ENCODE results near the gene GET3.

The GET3 gene

GRCh38 chr19:12764698-12765097, 27.4 kb downstream of the GET3 start:
- Histone ChIP-seq H3K9me3 (ENCODE audit: control insufficient read depth in 5 of 5, low read length in 5 of 5) (no peaks in the 10 kb centered on the region), H3K27ac (ENCODE audit: low read depth, low read length) (peak overlapping the region; percentile 60), H3K36me3 (ENCODE audit: control insufficient read depth in 5 of 5, insufficient read depth in 5 of 5, low read length in 5 of 5) (peaks cover 0 to 32% (median 24%) of the 10 kb centered on the region in 5 donors), H3K27me3 (ENCODE audit: control insufficient read depth in 5 of 5, insufficient read depth in 4 of 5, low read length in 5 of 5) (no peaks in the 10 kb centered on the region), H3K9ac (ENCODE audit: low read length in 5 of 5) (peak overlapping the region in 2 of 5 donors; percentile 66 to 72), H3K4me1 (ENCODE audit: control insufficient read depth in 5 of 5, insufficient read depth in 5 of 5, low read length in 5 of 5) (peaks cover 0 to 50% (median 37%) of the 10 kb centered on the region in 5 donors), H3K4me3 (ENCODE audit: low read depth in 1 of 5, low read length in 5 of 5) (peak overlapping the region in 3 of 5 donors; percentile 6 to 68 (median 63))

- Histone ChIP-seq H3K27ac (ENCODE audit: low read depth, low read length) (peak overlapping the region; percentile 60), H3K27me3 (ENCODE audit: control insufficient read depth in 5 of 5, insufficient read depth in 4 of 5, low read length in 5 of 5) (no peaks in the 10 kb centered on the region), H3K4me1 (ENCODE audit: control insufficient read depth in 5 of 5, insufficient read depth in 5 of 5, low read length in 5 of 5) (peaks cover 0 to 61% (median 47%) of the 10 kb centered on the region in 5 donors), H3K9ac (ENCODE audit: low read length in 5 of 5) (peak overlapping the region in 2 of 5 donors; percentile 67 to 72), H3K9me3 (ENCODE audit: control insufficient read depth in 5 of 5, low read length in 5 of 5) (no peaks in the 10 kb centered on the region), H3K4me3 (ENCODE audit: low read depth in 1 of 5, low read length in 5 of 5) (peak overlapping the region; percentile 29 to 73 (median 68)), H3K36me3 (ENCODE audit: control insufficient read depth in 5 of 5, insufficient read depth in 5 of 5, low read length in 5 of 5) (peaks cover 0 to 46% (median 33%) of the 10 kb centered on the region in 5 donors)
These were observed 28.8 kb downstream of the GET3 start for GRCh38 chr19:12766051-12766521.

- peaks cover 0 to 65% (median 50%) of the 10 kb centered on the region in 5 donors for H3K4me1 ChIP-seq (ENCODE audit: control insufficient read depth in 5 of 5, insufficient read depth in 5 of 5, low read length in 5 of 5)
- no peaks in the 10 kb centered on the region for H3K27me3 ChIP-seq (ENCODE audit: control insufficient read depth in 5 of 5, insufficient read depth in 4 of 5, low read length in 5 of 5)
- H3K9ac ChIP-seq (ENCODE audit: low read length in 5 of 5), result no peak overlapping the region
- H3K36me3 ChIP-seq (ENCODE audit: control insufficient read depth in 5 of 5, insufficient read depth in 5 of 5, low read length in 5 of 5), result peaks cover 0 to 48% (median 33%) of the 10 kb centered on the region in 5 donors
- no peak overlapping the region for H3K4me3 ChIP-seq (ENCODE audit: low read depth in 1 of 5, low read length in 5 of 5)
- no peaks in the 10 kb centered on the region for H3K9me3 ChIP-seq (ENCODE audit: control insufficient read depth in 5 of 5, low read length in 5 of 5)
- no peak overlapping the region for H3K27ac ChIP-seq (ENCODE audit: low read depth, low read length)
These were observed 29.9 kb downstream of the GET3 start for GRCh38 chr19:12767150-12767549.

GRCh38 chr19:12767666-12768065, 30.4 kb downstream of the GET3 start:
- Histone ChIP-seq H3K4me3 (ENCODE audit: low read depth in 1 of 5, low read length in 5 of 5) (no peak overlapping the region), H3K9ac (ENCODE audit: low read length in 5 of 5) (no peak overlapping the region), H3K4me1 (ENCODE audit: control insufficient read depth in 5 of 5, insufficient read depth in 5 of 5, low read length in 5 of 5) (peaks cover 0 to 64% (median 50%) of the 10 kb centered on the region in 5 donors), H3K27ac (ENCODE audit: low read depth, low read length) (no peak overlapping the region), H3K36me3 (ENCODE audit: control insufficient read depth in 5 of 5, insufficient read depth in 5 of 5, low read length in 5 of 5) (peaks cover 0 to 48% (median 33%) of the 10 kb centered on the region in 5 donors), H3K9me3 (ENCODE audit: control insufficient read depth in 5 of 5, low read length in 5 of 5) (no peaks in the 10 kb centered on the region), H3K27me3 (ENCODE audit: control insufficient read depth in 5 of 5, insufficient read depth in 4 of 5, low read length in 5 of 5) (no peaks in the 10 kb centered on the region)

- Histone ChIP-seq H3K9me3 (ENCODE audit: control insufficient read depth in 5 of 5, low read length in 5 of 5) (no peaks in the 10 kb centered on the region), H3K4me3 (ENCODE audit: low read depth in 1 of 5, low read length in 5 of 5) (no peak overlapping the region), H3K9ac (ENCODE audit: low read length in 5 of 5) (no peak overlapping the region), H3K27me3 (ENCODE audit: control insufficient read depth in 5 of 5, insufficient read depth in 4 of 5, low read length in 5 of 5) (no peaks in the 10 kb centered on the region), H3K27ac (ENCODE audit: low read depth, low read length) (peak overlapping the region; percentile 7), H3K36me3 (ENCODE audit: control insufficient read depth in 5 of 5, insufficient read depth in 5 of 5, low read length in 5 of 5) (peaks cover 0 to 44% (median 22%) of the 10 kb centered on the region in 5 donors), H3K4me1 (ENCODE audit: control insufficient read depth in 5 of 5, insufficient read depth in 5 of 5, low read length in 5 of 5) (peaks cover 0 to 66% (median 62%) of the 10 kb centered on the region in 5 donors)
These were observed 32.4 kb downstream of the GET3 start for GRCh38 chr19:12769689-12770088.

GRCh38 chr19:12770922-12771321, 33.6 kb downstream of the GET3 start:
- Histone ChIP-seq H3K9me3 (ENCODE audit: control insufficient read depth in 5 of 5, low read length in 5 of 5) (no peaks in the 10 kb centered on the region), H3K27ac (ENCODE audit: low read depth, low read length) (peak overlapping the region; percentile 37), H3K4me3 (ENCODE audit: low read depth in 1 of 5, low read length in 5 of 5) (no peak overlapping the region), H3K27me3 (ENCODE audit: control insufficient read depth in 5 of 5, insufficient read depth in 4 of 5, low read length in 5 of 5) (no peaks in the 10 kb centered on the region), H3K36me3 (ENCODE audit: control insufficient read depth in 5 of 5, insufficient read depth in 5 of 5, low read length in 5 of 5) (peaks cover 0 to 36% (median 17%) of the 10 kb centered on the region in 5 donors), H3K9ac (ENCODE audit: low read length in 5 of 5) (peak overlapping the region in 1 of 5 donors; percentile 59), H3K4me1 (ENCODE audit: control insufficient read depth in 5 of 5, insufficient read depth in 5 of 5, low read length in 5 of 5) (peaks cover 0 to 60% (median 56%) of the 10 kb centered on the region in 5 donors)

GRCh38 chr19:12772323-12772722, 35.0 kb downstream of the GET3 start:
- Histone ChIP-seq H3K27me3 (ENCODE audit: control insufficient read depth in 5 of 5, insufficient read depth in 4 of 5, low read length in 5 of 5) (no peaks in the 10 kb centered on the region), H3K4me1 (ENCODE audit: control insufficient read depth in 5 of 5, insufficient read depth in 5 of 5, low read length in 5 of 5) (peaks cover 0 to 62% (median 54%) of the 10 kb centered on the region in 5 donors), H3K36me3 (ENCODE audit: control insufficient read depth in 5 of 5, insufficient read depth in 5 of 5, low read length in 5 of 5) (peaks cover 0 to 31% (median 16%) of the 10 kb centered on the region in 5 donors), H3K4me3 (ENCODE audit: low read depth in 1 of 5, low read length in 5 of 5) (peak overlapping the region in 1 of 5 donors; percentile 22), H3K27ac (ENCODE audit: low read depth, low read length) (peak overlapping the region; percentile 84), H3K9ac (ENCODE audit: low read length in 5 of 5) (peak overlapping the region in 1 of 5 donors; percentile 59), H3K9me3 (ENCODE audit: control insufficient read depth in 5 of 5, low read length in 5 of 5) (no peaks in the 10 kb centered on the region)

GRCh38 chr19:12773571-12773970, 36.3 kb downstream of the GET3 start:
- peak overlapping the region; percentile 84 for H3K27ac ChIP-seq (ENCODE audit: low read depth, low read length)
- H3K4me1 ChIP-seq (ENCODE audit: control insufficient read depth in 5 of 5, insufficient read depth in 5 of 5, low read length in 5 of 5), result peaks cover 5 to 69% (median 66%) of the 10 kb centered on the region in 5 donors
- peaks cover 0 to 3% (median 0%) of the 10 kb centered on the region in 5 donors for H3K27me3 ChIP-seq (ENCODE audit: control insufficient read depth in 5 of 5, insufficient read depth in 4 of 5, low read length in 5 of 5)
- peaks cover 0 to 21% (median 9%) of the 10 kb centered on the region in 5 donors for H3K36me3 ChIP-seq (ENCODE audit: control insufficient read depth in 5 of 5, insufficient read depth in 5 of 5, low read length in 5 of 5)
- peak overlapping the region in 1 of 5 donors; percentile 87 for H3K9ac ChIP-seq (ENCODE audit: low read length in 5 of 5)
- no peak overlapping the region for H3K4me3 ChIP-seq (ENCODE audit: low read depth in 1 of 5, low read length in 5 of 5)
- H3K9me3 ChIP-seq (ENCODE audit: control insufficient read depth in 5 of 5, low read length in 5 of 5), result no peaks in the 10 kb centered on the region

GRCh38 chr19:12774588-12775555, 37.6 kb downstream of the GET3 start, which contains the start of gene HOOK2:
Gene HOOK2, minus strand, starts transcription at chr19:12775552. Its CDS starts 103 bp downstream, at chr19:12775449.
- peaks cover 0 to 14% (median 7%) of the 10 kb centered on the region in 5 donors for H3K36me3 ChIP-seq (ENCODE audit: control insufficient read depth in 5 of 5, insufficient read depth in 5 of 5, low read length in 5 of 5)
- H3K9ac ChIP-seq (ENCODE audit: low read length in 5 of 5), result peak within 1 kb of the TSS in 4 of 5 donors; percentile 81 to 92 (median 88)
- peak within 1 kb of the TSS; percentile 53 to 88 (median 76) for H3K4me3 ChIP-seq (ENCODE audit: low read depth in 1 of 5, low read length in 5 of 5)
- peaks cover 0 to 3% (median 0%) of the 10 kb centered on the region in 5 donors for H3K27me3 ChIP-seq (ENCODE audit: control insufficient read depth in 5 of 5, insufficient read depth in 4 of 5, low read length in 5 of 5)
- peak within 1 kb of the TSS; percentile 84 for H3K27ac ChIP-seq (ENCODE audit: low read depth, low read length)
- no peaks in the 10 kb centered on the region for H3K9me3 ChIP-seq (ENCODE audit: control insufficient read depth in 5 of 5, low read length in 5 of 5)
- H3K4me1 ChIP-seq (ENCODE audit: control insufficient read depth in 5 of 5, insufficient read depth in 5 of 5, low read length in 5 of 5), result peaks cover 5 to 78% (median 75%) of the 10 kb centered on the region in 5 donors

Data from subcutaneous abdominal adipose tissue (tissue), 5 donors.